Neural cell (in vitro differentiated cells): ENCODE data around the gene WDR7. TPM values are rescaled to one million over a fixed set of nuclear protein-coding genes. Genes with fewer than 3 reads are reported as not detected.

ENCODE experiments used
- H2AFZ ChIP-seq: fragments of 200-600, 300-800 bp; sonication (generic), shearing (Covaris generic); 2 replicates; pipeline ENCODE4 v1.6.0; 2014; ENCODE audit warnings: low read depth, mild to moderate bottlenecking, antibody characterized with exemption, low read length, moderate library complexity
- H3F3A ChIP-seq: fragments of 200-600 bp; shearing (Covaris generic); 2 replicates; pipeline ENCODE4 v1.6.1; 2016; ENCODE audit warnings: mild to moderate bottlenecking, moderate library complexity, mixed read lengths, antibody characterized with exemption, low read length; ENCODE audit not compliant: insufficient read depth, poor library complexity, severe bottlenecking
- H3K27ac ChIP-seq: fragments of 200-600, 300-800 bp; sonication (generic), shearing (Covaris generic); 2 replicates; pipeline ENCODE4 v1.5.1; 2014; ENCODE audit warnings: mild to moderate bottlenecking, low read length, moderate library complexity
- H3K27me3 ChIP-seq: fragments of 300-800, 200-600 bp; sonication (generic), shearing (Covaris generic); 2 replicates; pipeline ENCODE4 v1.6.0; 2014; ENCODE audit warnings: mild to moderate bottlenecking, low read depth, low read length, moderate library complexity; ENCODE audit not compliant: insufficient read depth
- H3K36me3 ChIP-seq: fragments of 300-800, 200-600 bp; sonication (generic), shearing (Covaris generic); 2 replicates; pipeline ENCODE4 v1.5.1; 2014; ENCODE audit warnings: mild to moderate bottlenecking, antibody characterized with exemption, low read length, moderate library complexity; ENCODE audit not compliant: insufficient read depth
- H3K4me2 ChIP-seq: fragments of 300-800, 200-600 bp; sonication (generic), shearing (Covaris generic); 2 replicates; pipeline ENCODE4 v1.6.0; 2014; ENCODE audit warnings: mild to moderate bottlenecking, low read length
- H3K4me3 ChIP-seq: fragments of 300-800, 200-600 bp; sonication (generic), shearing (Covaris generic); 2 replicates; pipeline ENCODE4 v1.5.1; 2014; ENCODE audit warnings: mild to moderate bottlenecking, low read length, moderate library complexity
- H3K79me2 ChIP-seq: fragments of 200-600 bp; shearing (Covaris generic); replicated peaks from 2 replicates; pipeline ENCODE4 v1.6.0; 2014; ENCODE audit warnings: mild to moderate bottlenecking, low read length, moderate library complexity; ENCODE audit not compliant: insufficient read depth
- H3K9ac ChIP-seq: fragments of 300-800, 200-600 bp; sonication (generic), shearing (Covaris generic); 2 replicates; pipeline ENCODE4 v1.6.1; 2016; ENCODE audit warnings: mild to moderate bottlenecking, low read length, mixed read lengths
- H3K9me2 ChIP-seq: fragments of 200-600 bp; shearing (Covaris generic); 2 replicates; pipeline ENCODE4 v1.6.1; 2016; ENCODE audit warnings: mild to moderate bottlenecking, low read length, mixed read lengths; ENCODE audit not compliant: insufficient read depth
- H3K9me3 ChIP-seq: fragments of 200-600, 300-800 bp; sonication (generic), shearing (Covaris generic); 2 replicates; pipeline ENCODE4 v1.6.1; 2016; ENCODE audit warnings: mild to moderate bottlenecking, mixed run types, low read length, moderate library complexity, mixed read lengths
- H4K20me1 ChIP-seq: fragments of 200-600 bp; shearing (Covaris generic); 2 replicates; pipeline ENCODE4 v1.6.1; 2016; ENCODE audit warnings: mild to moderate bottlenecking, mixed run types; ENCODE audit not compliant: insufficient read depth
- EP300 ChIP-seq: fragments of 450-650 bp; conservative IDR thresholded peaks from 2 replicates; pipeline ENCODE4 v1.6.1; 2014; ENCODE audit warnings: antibody characterized with exemption, mild to moderate bottlenecking, moderate library complexity; ENCODE audit not compliant: poor library complexity, severe bottlenecking
- EZH2 ChIP-seq: fragments of 200-600, 300-800 bp; shearing (Covaris generic), sonication (generic); IDR thresholded peaks from 2 replicates; pipeline ENCODE4 v1.6.1; 2014; ENCODE audit warnings: antibody characterized with exemption, low read length, borderline replicate concordance, mild to moderate bottlenecking; ENCODE audit not compliant: insufficient read depth, poor library complexity, severe bottlenecking
- MXI1 ChIP-seq: fragments of 450-650 bp; conservative IDR thresholded peaks from 2 replicates; pipeline ENCODE4 v1.6.1; 2014; ENCODE audit warnings: antibody characterized with exemption, mild to moderate bottlenecking; ENCODE audit not compliant: poor library complexity, severe bottlenecking
- POLR2AphosphoS5 ChIP-seq: IDR thresholded peaks from 2 replicates; pipeline ENCODE4 v1.6.1; 2012
- RAD21 ChIP-seq: fragments of 450-650 bp; conservative IDR thresholded peaks from 2 replicates; pipeline ENCODE4 v1.6.1; 2014; ENCODE audit warnings: antibody characterized with exemption, mild to moderate bottlenecking, moderate library complexity
- SMC3 ChIP-seq: fragments of 450-650 bp; conservative IDR thresholded peaks from 2 replicates; pipeline ENCODE4 v1.6.1; 2014; ENCODE audit warnings: antibody characterized with exemption, mild to moderate bottlenecking, moderate library complexity; ENCODE audit not compliant: poor library complexity
- TAF1 ChIP-seq: IDR thresholded peaks from 2 replicates; pipeline ENCODE4 v1.6.1; 2012; ENCODE audit warnings: low read depth
- polyA plus RNA-seq: library from polyadenylated mRNA; depleted of rRNA; stranded (reverse); fragments of >200 nt; gene quantifications from 2 replicates; pipeline ENCODE4 v1.2.3, GENCODE V29; 2014
- TF ChIP-seq, protein P1 (sequence below): fragments of 450-650 bp; IDR thresholded peaks from 2 replicates; pipeline ENCODE4 v1.5.1; 2014; ENCODE audit warnings: antibody characterized with exemption, mild to moderate bottlenecking, moderate library complexity; ENCODE audit not compliant: poor library complexity, severe bottlenecking
- TF ChIP-seq, protein P2 (sequence below): IDR thresholded peaks from 2 replicates; pipeline ENCODE4 v1.6.1; 2012; ENCODE audit warnings: borderline replicate concordance

WDR7 gene
- polyA plus RNA-seq, 1 donor from 2014 or later = 15.1 TPM

DNA sequence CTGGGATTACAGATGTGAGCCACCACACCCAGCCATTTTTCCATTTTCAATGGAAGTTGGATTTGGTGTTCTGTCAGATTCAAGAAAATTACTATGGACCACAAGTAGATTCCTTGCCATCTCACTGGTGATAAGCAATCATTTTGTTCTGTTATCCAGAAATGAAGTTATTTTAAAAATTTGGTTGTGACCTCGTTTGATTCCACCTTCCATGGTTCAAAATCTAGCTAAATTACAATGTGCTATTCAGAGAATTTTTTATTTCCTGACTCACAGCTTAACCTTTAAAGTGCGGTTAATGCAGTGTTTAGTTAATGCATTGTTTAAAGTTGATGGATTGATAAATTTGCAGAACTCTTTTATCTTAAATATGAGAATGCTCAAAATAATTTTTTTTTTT lies 252.5 kb downstream of the WDR7 start:
- H4K20me1 ChIP-seq = no peaks in the 10 kb centered on the region
- H3K9me2 ChIP-seq = no peaks in the 10 kb centered on the region
- no peaks in the 10 kb centered on the region for H3K79me2 ChIP-seq
- H3K27me3 ChIP-seq = no peaks in the 10 kb centered on the region
- no peak overlapping the region for H3K27ac ChIP-seq
- H2AFZ ChIP-seq = no peak overlapping the region
- TF ChIP-seq EP300 = no peak
- no peaks in the 10 kb centered on the region for H3F3A ChIP-seq
- no peaks in the 10 kb centered on the region for H3K36me3 ChIP-seq
- H3K9me3 ChIP-seq = no peaks in the 10 kb centered on the region
- H3K9ac ChIP-seq = no peak overlapping the region
- no peak overlapping the region for H3K4me3 ChIP-seq
- H3K4me2 ChIP-seq = no peak overlapping the region

DNA sequence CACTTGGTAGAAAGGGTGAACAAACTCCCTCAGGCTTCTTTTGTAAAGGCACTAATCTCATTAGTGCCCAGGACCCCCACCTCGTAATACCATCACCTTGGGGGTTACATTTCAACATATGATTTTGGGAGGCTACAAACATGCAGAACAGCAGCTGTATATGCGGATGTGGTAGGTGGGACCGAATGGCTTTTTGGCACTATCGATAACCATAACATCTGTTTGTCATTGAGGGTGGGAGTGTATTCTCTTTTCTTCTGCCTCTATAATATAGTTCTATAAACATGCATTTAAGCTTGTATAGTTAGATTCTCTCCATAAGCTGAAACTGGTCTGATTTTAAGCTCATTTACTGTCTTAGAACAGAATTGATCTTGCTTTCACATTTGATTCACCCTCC lies 256.6 kb downstream of the WDR7 start:
- Histone ChIP-seq H3K9me3 (no peaks in the 10 kb centered on the region), H2AFZ (no peak overlapping the region), H3K9me2 (no peaks in the 10 kb centered on the region), H3K9ac (no peak overlapping the region), H3K27ac (no peak overlapping the region), H3K4me3 (no peak overlapping the region), H3K4me2 (no peak overlapping the region), H3F3A (no peaks in the 10 kb centered on the region), H3K27me3 (no peaks in the 10 kb centered on the region), H3K79me2 (no peaks in the 10 kb centered on the region), H4K20me1 (no peaks in the 10 kb centered on the region), H3K36me3 (no peaks in the 10 kb centered on the region)
- no peak for TF ChIP-seq EZH2
- no peak for TF ChIP-seq POLR2AphosphoS5
- TF ChIP-seq TAF1 = no peak
- TF ChIP-seq EP300 = no peak
- TF ChIP-seq, protein P1, sequence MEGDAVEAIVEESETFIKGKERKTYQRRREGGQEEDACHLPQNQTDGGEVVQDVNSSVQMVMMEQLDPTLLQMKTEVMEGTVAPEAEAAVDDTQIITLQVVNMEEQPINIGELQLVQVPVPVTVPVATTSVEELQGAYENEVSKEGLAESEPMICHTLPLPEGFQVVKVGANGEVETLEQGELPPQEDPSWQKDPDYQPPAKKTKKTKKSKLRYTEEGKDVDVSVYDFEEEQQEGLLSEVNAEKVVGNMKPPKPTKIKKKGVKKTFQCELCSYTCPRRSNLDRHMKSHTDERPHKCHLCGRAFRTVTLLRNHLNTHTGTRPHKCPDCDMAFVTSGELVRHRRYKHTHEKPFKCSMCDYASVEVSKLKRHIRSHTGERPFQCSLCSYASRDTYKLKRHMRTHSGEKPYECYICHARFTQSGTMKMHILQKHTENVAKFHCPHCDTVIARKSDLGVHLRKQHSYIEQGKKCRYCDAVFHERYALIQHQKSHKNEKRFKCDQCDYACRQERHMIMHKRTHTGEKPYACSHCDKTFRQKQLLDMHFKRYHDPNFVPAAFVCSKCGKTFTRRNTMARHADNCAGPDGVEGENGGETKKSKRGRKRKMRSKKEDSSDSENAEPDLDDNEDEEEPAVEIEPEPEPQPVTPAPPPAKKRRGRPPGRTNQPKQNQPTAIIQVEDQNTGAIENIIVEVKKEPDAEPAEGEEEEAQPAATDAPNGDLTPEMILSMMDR = no peak
- no peak for TF ChIP-seq SMC3

- H3K36me3 ChIP-seq = no peaks in the 10 kb centered on the region
- no peaks in the 10 kb centered on the region for H3K9me3 ChIP-seq
- H3K9ac ChIP-seq = no peak overlapping the region
- H4K20me1 ChIP-seq = no peaks in the 10 kb centered on the region
- H3K9me2 ChIP-seq = no peaks in the 10 kb centered on the region
- H3K79me2 ChIP-seq = no peaks in the 10 kb centered on the region
- no peaks in the 10 kb centered on the region for H3K27me3 ChIP-seq
- no peak overlapping the region for H3K4me3 ChIP-seq
- no peak overlapping the region for H3K27ac ChIP-seq
- H2AFZ ChIP-seq = no peak overlapping the region
- no peak overlapping the region for H3K4me2 ChIP-seq
- no peaks in the 10 kb centered on the region for H3F3A ChIP-seq
- TF ChIP-seq, protein P2, sequence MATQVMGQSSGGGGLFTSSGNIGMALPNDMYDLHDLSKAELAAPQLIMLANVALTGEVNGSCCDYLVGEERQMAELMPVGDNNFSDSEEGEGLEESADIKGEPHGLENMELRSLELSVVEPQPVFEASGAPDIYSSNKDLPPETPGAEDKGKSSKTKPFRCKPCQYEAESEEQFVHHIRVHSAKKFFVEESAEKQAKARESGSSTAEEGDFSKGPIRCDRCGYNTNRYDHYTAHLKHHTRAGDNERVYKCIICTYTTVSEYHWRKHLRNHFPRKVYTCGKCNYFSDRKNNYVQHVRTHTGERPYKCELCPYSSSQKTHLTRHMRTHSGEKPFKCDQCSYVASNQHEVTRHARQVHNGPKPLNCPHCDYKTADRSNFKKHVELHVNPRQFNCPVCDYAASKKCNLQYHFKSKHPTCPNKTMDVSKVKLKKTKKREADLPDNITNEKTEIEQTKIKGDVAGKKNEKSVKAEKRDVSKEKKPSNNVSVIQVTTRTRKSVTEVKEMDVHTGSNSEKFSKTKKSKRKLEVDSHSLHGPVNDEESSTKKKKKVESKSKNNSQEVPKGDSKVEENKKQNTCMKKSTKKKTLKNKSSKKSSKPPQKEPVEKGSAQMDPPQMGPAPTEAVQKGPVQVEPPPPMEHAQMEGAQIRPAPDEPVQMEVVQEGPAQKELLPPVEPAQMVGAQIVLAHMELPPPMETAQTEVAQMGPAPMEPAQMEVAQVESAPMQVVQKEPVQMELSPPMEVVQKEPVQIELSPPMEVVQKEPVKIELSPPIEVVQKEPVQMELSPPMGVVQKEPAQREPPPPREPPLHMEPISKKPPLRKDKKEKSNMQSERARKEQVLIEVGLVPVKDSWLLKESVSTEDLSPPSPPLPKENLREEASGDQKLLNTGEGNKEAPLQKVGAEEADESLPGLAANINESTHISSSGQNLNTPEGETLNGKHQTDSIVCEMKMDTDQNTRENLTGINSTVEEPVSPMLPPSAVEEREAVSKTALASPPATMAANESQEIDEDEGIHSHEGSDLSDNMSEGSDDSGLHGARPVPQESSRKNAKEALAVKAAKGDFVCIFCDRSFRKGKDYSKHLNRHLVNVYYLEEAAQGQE = no peak
- no peak for TF ChIP-seq RAD21
- no peak for TF ChIP-seq TAF1
- TF ChIP-seq POLR2AphosphoS5 = no peak
- TF ChIP-seq, protein P1 = no peak
- no peak for TF ChIP-seq MXI1
Measured at GRCh38 chr18:56910237-56910636, 259.1 kb downstream of the WDR7 start.
